NCI-H187 (cell line): ENCODE measurements around the gene HIC1.

Experiments used
- DNase-seq, 2 experiments: peaks; one replicate each; lab custom pipeline; 2025; lab: John Stamatoyannopoulos, UW

The HIC1 gene

GRCh38 chr17:2060385-2060658 is 5.4 kb downstream of the HIC1 start:
- DNase-seq: no peak

GRCh38 chr17:2060681-2061440 is 6.0 kb downstream of the HIC1 start:
- DNase-seq: no peak

- no peak for DNase-seq
Measured at GRCh38 chr17:2061441-2061958, 6.6 kb downstream of the HIC1 start.

GRCh38 chr17:2062571-2063183 is 7.8 kb downstream of the HIC1 start:
- DNase-seq: no peak

- DNase-seq: no peak
Measured at GRCh38 chr17:2063261-2064146, 8.6 kb downstream of the HIC1 start.

- DNase-seq: no peak
Measured at GRCh38 chr17:2064147-2064489, 9.2 kb downstream of the HIC1 start.

GRCh38 chr17:2064520-2064971 is 9.6 kb downstream of the HIC1 start:
- DNase-seq: no peak

GRCh38 chr17:2064980-2065785 is 10.3 kb downstream of the HIC1 start:
- DNase-seq: no peak

- DNase-seq: no peak
Measured at GRCh38 chr17:2065949-2066400, 11.1 kb downstream of the HIC1 start.

- DNase-seq: no peak
Measured at GRCh38 chr17:2067048-2067561, 12.2 kb downstream of the HIC1 start.

GRCh38 chr17:2067608-2068024 is 12.7 kb downstream of the HIC1 start:
- no peak for DNase-seq

GRCh38 chr17:2068031-2068518 is 13.2 kb downstream of the HIC1 start:
- DNase-seq: no peak

- no peak for DNase-seq
Measured at GRCh38 chr17:2068519-2069051, 13.7 kb downstream of the HIC1 start.

GRCh38 chr17:2070241-2071023 is 15.5 kb downstream of the HIC1 start:
- DNase-seq: no peak

- DNase-seq: no peak
Measured at GRCh38 chr17:2071024-2071385, 16.1 kb downstream of the HIC1 start.

GRCh38 chr17:2071455-2072281 is 16.8 kb downstream of the HIC1 start:
- no peak for DNase-seq

- no peak for DNase-seq
Measured at GRCh38 chr17:2074919-2075318, 20.0 kb downstream of the HIC1 start.

- no peak for DNase-seq
Measured at GRCh38 chr17:2075336-2076086, 20.6 kb downstream of the HIC1 start.
